ENCODE data around the gene MARF1.

DNA sequence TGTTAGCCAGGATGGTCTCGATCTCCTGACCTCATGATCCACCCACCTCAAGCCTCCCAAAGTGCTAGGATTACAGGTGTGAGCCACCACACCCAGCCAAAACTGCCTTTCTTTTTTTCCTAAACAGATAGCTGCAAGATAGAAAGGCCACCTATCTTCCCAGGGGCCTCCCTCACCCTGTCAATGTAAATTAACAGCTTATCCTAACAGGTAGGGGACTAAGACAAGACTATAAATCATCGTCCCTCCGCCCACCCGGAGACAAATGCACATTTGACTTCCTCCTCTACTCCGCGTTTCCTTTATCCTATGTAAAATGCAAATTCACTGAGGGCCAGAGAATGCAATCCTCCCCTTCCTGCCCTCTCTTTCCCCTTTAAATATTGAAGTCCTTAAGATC, 71.4 kb downstream of the MARF1 start:
- TF ChIP-seq, protein P1, sequence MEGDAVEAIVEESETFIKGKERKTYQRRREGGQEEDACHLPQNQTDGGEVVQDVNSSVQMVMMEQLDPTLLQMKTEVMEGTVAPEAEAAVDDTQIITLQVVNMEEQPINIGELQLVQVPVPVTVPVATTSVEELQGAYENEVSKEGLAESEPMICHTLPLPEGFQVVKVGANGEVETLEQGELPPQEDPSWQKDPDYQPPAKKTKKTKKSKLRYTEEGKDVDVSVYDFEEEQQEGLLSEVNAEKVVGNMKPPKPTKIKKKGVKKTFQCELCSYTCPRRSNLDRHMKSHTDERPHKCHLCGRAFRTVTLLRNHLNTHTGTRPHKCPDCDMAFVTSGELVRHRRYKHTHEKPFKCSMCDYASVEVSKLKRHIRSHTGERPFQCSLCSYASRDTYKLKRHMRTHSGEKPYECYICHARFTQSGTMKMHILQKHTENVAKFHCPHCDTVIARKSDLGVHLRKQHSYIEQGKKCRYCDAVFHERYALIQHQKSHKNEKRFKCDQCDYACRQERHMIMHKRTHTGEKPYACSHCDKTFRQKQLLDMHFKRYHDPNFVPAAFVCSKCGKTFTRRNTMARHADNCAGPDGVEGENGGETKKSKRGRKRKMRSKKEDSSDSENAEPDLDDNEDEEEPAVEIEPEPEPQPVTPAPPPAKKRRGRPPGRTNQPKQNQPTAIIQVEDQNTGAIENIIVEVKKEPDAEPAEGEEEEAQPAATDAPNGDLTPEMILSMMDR (IDR thresholded peaks at IDR 0.05 in 8 of 11, conservative IDR thresholded peaks at IDR 0.05 in 3 of 11) = no peak
- TF ChIP-seq POLR2A (IDR thresholded peaks at IDR 0.05) = no peak
- no peak for TF ChIP-seq POLR2AphosphoS5 (IDR thresholded peaks at IDR 0.05)

Data from spleen (tissue), 7 donors.